GM18520 (cell line): ENCODE data around the gene SETD2.
"Not testable (repeated sequence)": the region's sequence is repeated elsewhere in the genome, so short reads cannot be mapped to it uniquely, and the experiment has no call there.

Experiments used
- ATAC-seq: cut with Tn5 transposase; IDR thresholded peaks from one replicate; pipeline ENCODE4 v1.9.1; 2021; ENCODE audit not compliant: unreplicated experiment

SETD2 gene

GRCh38 chr3:47149339-47149933 lies 14.5 kb downstream of the SETD2 start:
- ATAC-seq: no peak

GRCh38 chr3:47145272-47145671 lies 18.6 kb downstream of the SETD2 start:
- no peak for ATAC-seq

- no peak for ATAC-seq
These were observed 20.8 kb downstream of the SETD2 start for GRCh38 chr3:47143068-47143467.

- ATAC-seq: not testable (repeated sequence)
These were observed 21.4 kb downstream of the SETD2 start for GRCh38 chr3:47142536-47142935.

- ATAC-seq: peak; percentile 94
These were observed 22.9 kb downstream of the SETD2 start for GRCh38 chr3:47140973-47141461.

- ATAC-seq: not testable (repeated sequence)
These were observed 23.4 kb downstream of the SETD2 start for GRCh38 chr3:47140553-47140952.

- ATAC-seq: no peak
These were observed 29.6 kb downstream of the SETD2 start for GRCh38 chr3:47134311-47134710.

GRCh38 chr3:47133641-47134040 lies 30.3 kb downstream of the SETD2 start:
- no peak for ATAC-seq

- no peak for ATAC-seq
These were observed 33.4 kb downstream of the SETD2 start for GRCh38 chr3:47130557-47130956.

GRCh38 chr3:47128137-47128536 lies 35.8 kb downstream of the SETD2 start:
- ATAC-seq: no peak

GRCh38 chr3:47123857-47124256 lies 40.1 kb downstream of the SETD2 start:
- ATAC-seq: no peak

GRCh38 chr3:47121409-47121808 lies 42.5 kb downstream of the SETD2 start:
- no peak for ATAC-seq

- ATAC-seq: no peak
These were observed 43.8 kb downstream of the SETD2 start for GRCh38 chr3:47120138-47120537.

GRCh38 chr3:47119387-47119786 lies 44.5 kb downstream of the SETD2 start:
- ATAC-seq: not testable (repeated sequence)

GRCh38 chr3:47117807-47118364 lies 46.0 kb downstream of the SETD2 start:
- ATAC-seq: no peak

- not testable (repeated sequence) for ATAC-seq
These were observed 48.4 kb downstream of the SETD2 start for GRCh38 chr3:47115524-47115923.

- no peak for ATAC-seq
These were observed 50.1 kb downstream of the SETD2 start for GRCh38 chr3:47113669-47114365.

- ATAC-seq: no peak
These were observed 50.9 kb downstream of the SETD2 start for GRCh38 chr3:47112997-47113396.

GRCh38 chr3:47109393-47109792 lies 54.5 kb downstream of the SETD2 start:
- ATAC-seq: no peak

- no peak for ATAC-seq
These were observed 55.4 kb downstream of the SETD2 start for GRCh38 chr3:47108546-47108945.

- ATAC-seq: no peak
These were observed 59.7 kb downstream of the SETD2 start for GRCh38 chr3:47104259-47104658.

- no peak for ATAC-seq
These were observed 60.3 kb downstream of the SETD2 start for GRCh38 chr3:47103619-47104018.
